ACC112 (cell line): Measurements from ENCODE around the gene KBTBD4.

Experiments used
- H2AFZ ChIP-seq: fragments of 200-600 bp; sonication (generic); one replicate; pipeline ENCODE4 v1.6.0; 2017; ENCODE audit warnings: antibody characterized with exemption, low read length; ENCODE audit not compliant: unreplicated experiment
- H3K27ac ChIP-seq: fragments of 200-600 bp; sonication (generic); 2 replicates; pipeline ENCODE4 v1.5.1; 2014; ENCODE audit warnings: low read depth, mild to moderate bottlenecking, antibody characterized with exemption, low read length, moderate library complexity
- H3K27me3 ChIP-seq: fragments of 200-600 bp; sonication (generic); 2 replicates; pipeline ENCODE4 v1.6.1; 2014; ENCODE audit warnings: mild to moderate bottlenecking, antibody characterized with exemption, low read length, moderate library complexity, mixed read lengths; ENCODE audit not compliant: insufficient read depth
- H3K36me3 ChIP-seq: fragments of 200-600 bp; sonication (generic); 2 replicates; pipeline ENCODE4 v1.6.1; 2016; ENCODE audit warnings: mild to moderate bottlenecking, antibody characterized with exemption, low read length, moderate library complexity, mixed read lengths; ENCODE audit not compliant: insufficient read depth
- H3K4me1 ChIP-seq: fragments of 200-600 bp; sonication (generic); one replicate; pipeline ENCODE4 v1.6.1; 2016; ENCODE audit warnings: low read length, mixed read lengths; ENCODE audit not compliant: insufficient read depth, unreplicated experiment, control insufficient read depth
- H3K4me3 ChIP-seq: fragments of 200-600 bp; sonication (generic); 2 replicates; pipeline ENCODE4 v1.5.1; 2014; ENCODE audit warnings: mild to moderate bottlenecking, low read depth, low read length
- H3K79me2 ChIP-seq: fragments of 200-600 bp; sonication (generic); one replicate; pipeline ENCODE4 v1.6.0; 2016; ENCODE audit warnings: low read length; ENCODE audit not compliant: control insufficient read depth, unreplicated experiment, insufficient read depth

Gene KBTBD4

DNA sequence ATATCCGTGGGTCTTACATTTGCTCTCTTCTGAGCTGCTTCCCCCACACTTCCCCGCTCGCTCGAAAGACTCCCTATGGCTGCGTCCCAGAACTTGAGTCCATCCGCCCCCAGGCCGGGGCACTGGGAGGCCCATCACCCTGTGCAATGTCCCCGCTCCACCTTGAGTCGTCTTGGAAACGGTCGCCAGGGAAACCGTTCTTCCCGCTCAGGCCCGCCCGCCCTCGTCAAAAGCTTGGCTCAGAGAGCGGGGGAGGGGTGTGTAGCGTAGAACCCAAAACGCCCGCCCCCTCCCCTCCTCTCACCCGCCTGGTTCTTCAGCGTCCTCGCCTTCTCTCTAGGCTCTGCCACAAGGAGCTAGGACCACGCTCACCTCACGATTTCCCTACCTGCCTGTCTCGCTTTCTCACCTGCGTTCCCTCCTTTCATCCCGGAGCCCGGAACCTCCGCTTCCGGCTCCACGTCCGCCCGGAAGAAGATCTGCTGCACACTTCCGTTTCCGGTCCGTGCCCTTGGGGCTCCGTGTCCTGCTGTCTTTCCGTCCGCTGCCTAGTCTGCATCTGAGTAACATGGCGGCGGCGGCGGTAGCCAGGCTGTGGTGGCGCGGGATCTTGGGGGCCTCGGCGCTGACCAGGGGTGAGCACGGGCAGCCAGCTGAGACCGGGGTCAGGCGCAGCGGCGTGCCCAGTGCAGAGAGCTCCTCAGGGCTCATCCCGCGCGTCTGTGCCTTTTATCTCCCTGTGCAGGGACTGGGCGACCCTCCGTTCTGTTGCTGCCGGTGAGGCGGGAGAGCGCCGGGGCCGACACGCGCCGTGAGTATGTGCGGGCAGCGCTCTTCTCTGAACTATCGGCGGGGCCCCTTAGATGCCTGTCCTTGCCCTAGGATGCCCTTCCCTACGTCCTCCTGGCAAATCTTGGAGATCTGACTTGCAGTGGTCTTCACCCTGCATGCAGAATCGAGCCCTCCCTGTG, at the start of gene KBTBD4, which contains the start of gene NDUFS3:
TSS of gene KBTBD4 (minus strand) at position 447 of the 971 bp plus-strand sequence. CDS start at position 428, 19 bp downstream.
TSS of gene NDUFS3 (plus strand) at position 551 of the 971 bp plus-strand sequence. CDS start at position 569, 18 bp downstream.
- peak within 1 kb of the TSS; percentile 73 for H3K27ac ChIP-seq
- peak within 1 kb of the TSS; percentile 43 for H2AFZ ChIP-seq
- no peaks in the 10 kb centered on the region for H3K27me3 ChIP-seq
- peaks cover 18% of the 10 kb centered on the region for H3K4me1 ChIP-seq
- peaks cover 12% of the 10 kb centered on the region; the same call in 1 of the 2 replicates for H3K36me3 ChIP-seq
- H3K79me2 ChIP-seq: peaks cover 40% of the 10 kb centered on the region
- H3K4me3 ChIP-seq: peak within 1 kb of the TSS; percentile 89

DNA sequence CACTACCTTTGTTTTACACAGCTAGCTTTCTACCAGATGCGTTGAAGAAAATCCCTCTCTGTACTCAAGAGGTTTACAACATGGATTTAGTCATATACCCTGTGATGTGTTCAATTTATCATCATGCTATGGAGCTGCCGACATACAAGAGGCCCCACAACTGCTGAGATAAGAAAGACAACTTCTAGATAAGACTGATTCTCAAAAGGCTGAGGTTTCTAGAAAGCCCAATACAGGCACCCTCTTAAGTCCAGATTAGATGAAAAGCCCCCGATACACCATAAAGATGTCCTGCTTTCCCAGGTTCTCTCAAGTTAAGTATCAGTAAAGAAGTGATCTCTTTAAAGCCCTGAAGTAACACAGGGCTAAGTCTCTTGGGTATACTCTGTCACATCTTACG, 49.3 kb upstream of the KBTBD4 start:
- H2AFZ ChIP-seq: no peak overlapping the region
- H3K4me1 ChIP-seq: no peaks in the 10 kb centered on the region
- no peaks in the 10 kb centered on the region for H3K79me2 ChIP-seq
- H3K36me3 ChIP-seq: peaks cover 34% of the 10 kb centered on the region
- no peaks in the 10 kb centered on the region for H3K27me3 ChIP-seq
- no peak overlapping the region for H3K27ac ChIP-seq
- no peak overlapping the region for H3K4me3 ChIP-seq

DNA sequence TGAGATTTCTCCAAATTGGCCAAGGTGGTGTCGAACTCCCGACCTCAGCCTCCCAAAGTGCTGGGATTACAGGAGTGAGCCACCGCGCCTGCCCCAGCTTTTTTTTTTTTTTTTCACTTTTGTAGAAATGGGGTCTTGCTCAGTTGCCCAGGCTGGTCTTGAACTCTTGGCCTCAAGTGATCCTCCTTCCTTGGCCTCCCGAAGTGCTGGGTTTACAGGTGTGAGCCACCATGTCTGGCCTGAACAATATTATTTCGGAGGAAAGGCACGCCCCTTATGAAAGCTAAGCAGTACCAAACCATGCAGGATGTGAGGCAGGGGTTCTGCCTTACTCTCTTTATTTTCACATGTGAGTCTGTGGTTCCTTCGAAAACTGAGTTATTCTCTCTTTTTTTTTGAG, 47.5 kb upstream of the KBTBD4 start:
- no peak overlapping the region for H3K27ac ChIP-seq
- peaks cover 28% of the 10 kb centered on the region for H3K36me3 ChIP-seq
- no peak overlapping the region for H2AFZ ChIP-seq
- no peaks in the 10 kb centered on the region for H3K4me1 ChIP-seq
- no peak overlapping the region for H3K4me3 ChIP-seq
- H3K27me3 ChIP-seq: no peaks in the 10 kb centered on the region
- no peaks in the 10 kb centered on the region for H3K79me2 ChIP-seq

DNA sequence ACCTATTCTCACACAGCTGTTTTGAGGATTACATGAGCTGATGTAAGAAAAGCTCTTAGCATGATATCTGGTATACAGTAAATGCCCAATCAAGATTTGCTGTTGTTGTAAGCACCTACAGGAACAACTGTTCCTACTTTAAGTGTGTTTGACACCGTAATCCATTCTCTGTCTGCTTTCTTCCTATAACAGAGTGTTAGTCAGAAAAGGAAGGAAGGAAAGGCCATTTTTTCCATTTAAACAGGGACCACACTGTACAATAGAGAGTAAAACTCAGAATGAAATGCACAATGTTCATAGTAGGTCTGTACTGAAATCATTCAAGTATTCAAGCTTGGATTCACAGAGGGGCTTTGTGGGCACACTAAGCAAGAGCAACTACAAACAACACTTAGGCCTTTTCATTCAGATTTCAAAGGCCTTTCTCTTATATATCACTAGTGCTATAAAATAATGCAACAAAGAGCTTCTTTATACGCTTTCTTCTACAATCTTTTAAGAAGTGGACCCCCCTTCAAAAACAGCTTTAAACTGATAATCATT, 42.1 kb upstream of the KBTBD4 start:
- no peak overlapping the region for H3K27ac ChIP-seq
- no peaks in the 10 kb centered on the region for H3K27me3 ChIP-seq
- peaks cover 5% of the 10 kb centered on the region for H3K4me1 ChIP-seq
- H3K36me3 ChIP-seq: peaks cover 20% of the 10 kb centered on the region
- no peak overlapping the region for H2AFZ ChIP-seq
- H3K4me3 ChIP-seq: no peak overlapping the region
- no peaks in the 10 kb centered on the region for H3K79me2 ChIP-seq

DNA sequence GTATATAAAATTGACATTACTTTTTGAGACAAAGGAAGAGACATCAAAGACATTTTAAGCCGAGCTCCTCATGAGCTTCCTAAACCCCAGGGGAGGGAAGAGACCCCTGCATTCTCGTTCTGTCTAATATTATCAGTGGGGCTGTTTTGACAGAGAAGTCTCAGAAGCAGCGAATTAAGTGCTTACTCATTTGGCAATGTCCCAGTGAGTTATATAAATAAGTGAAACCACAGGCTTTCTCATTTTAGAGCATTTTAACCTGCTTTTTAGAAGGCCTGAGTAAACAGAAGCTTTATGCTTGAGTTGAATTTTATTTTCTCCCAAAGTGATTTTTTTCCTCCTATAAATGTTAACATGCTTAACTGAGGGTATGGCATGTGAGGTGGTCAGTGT, 38.6 kb upstream of the KBTBD4 start:
- H2AFZ ChIP-seq: no peak overlapping the region
- H3K36me3 ChIP-seq: peaks cover 16% of the 10 kb centered on the region; the same call in 1 of the 2 replicates
- no peaks in the 10 kb centered on the region for H3K79me2 ChIP-seq
- H3K4me1 ChIP-seq: peaks cover 5% of the 10 kb centered on the region
- no peak overlapping the region for H3K4me3 ChIP-seq
- no peak overlapping the region for H3K27ac ChIP-seq
- no peaks in the 10 kb centered on the region for H3K27me3 ChIP-seq

DNA sequence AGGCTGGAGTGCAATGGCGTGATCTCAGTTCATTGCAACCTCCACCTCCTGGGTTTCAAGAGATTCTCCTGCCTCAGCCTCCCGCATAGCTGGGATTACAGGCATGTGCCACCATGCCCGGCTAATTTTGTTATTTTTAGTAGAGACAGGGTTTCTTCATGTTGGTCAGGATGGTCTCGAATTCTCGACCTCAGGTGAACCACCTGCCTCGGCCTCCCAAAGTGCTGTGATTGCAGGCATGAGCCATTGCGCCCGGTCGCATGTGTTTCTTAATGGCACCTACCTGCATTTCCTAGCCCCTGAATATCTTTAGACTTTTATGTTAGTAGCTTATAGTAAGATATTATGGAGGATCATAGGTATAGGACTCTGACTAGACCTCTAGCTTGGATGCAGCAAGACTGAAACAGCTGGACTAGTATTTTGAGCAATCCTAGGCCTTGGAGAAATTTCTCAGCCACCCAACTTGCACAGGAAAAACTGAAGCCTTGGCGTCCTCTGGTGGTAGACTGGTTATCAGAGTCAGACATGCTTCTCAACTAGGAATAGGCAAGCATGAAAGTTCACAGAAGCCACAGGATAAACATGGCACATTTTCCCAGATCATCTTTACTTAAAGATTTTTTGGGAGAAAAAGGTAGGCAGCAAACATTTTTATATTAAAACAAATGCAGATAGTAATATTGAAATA, 38.1 kb upstream of the KBTBD4 start:
- Histone ChIP-seq H3K27me3 (no peaks in the 10 kb centered on the region), H2AFZ (no peak overlapping the region), H3K36me3 (peaks cover 14% of the 10 kb centered on the region; the same call in 1 of the 2 replicates), H3K4me1 (peaks cover 5% of the 10 kb centered on the region), H3K4me3 (no peak overlapping the region), H3K79me2 (no peaks in the 10 kb centered on the region), H3K27ac (no peak overlapping the region)

DNA sequence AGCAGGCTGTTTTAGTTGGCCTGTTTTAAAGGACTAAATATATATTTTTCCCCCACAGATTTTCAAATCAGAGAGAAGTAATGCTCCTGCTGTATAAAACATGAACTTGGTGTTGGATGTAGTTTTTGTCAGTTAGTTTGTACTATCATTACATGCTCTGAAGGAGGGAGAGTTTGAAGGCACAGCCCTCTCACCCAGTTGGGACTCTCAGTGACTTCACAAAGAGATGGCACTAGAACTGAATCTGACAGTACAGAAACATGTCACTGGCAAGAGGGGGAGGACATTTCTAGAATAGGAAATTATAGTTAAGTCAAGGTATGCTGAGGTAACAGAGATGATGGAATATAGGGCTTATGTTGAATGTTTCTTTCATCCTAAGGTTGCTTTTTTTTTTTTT, 36.5 kb upstream of the KBTBD4 start:
- H3K79me2 ChIP-seq: no peaks in the 10 kb centered on the region
- no peak overlapping the region for H2AFZ ChIP-seq
- no peaks in the 10 kb centered on the region for H3K27me3 ChIP-seq
- 0 out of 2 replicates have a peak, but pooled peaks cover 6% of the 10 kb centered on the region for H3K36me3 ChIP-seq
- no peak overlapping the region for H3K27ac ChIP-seq
- peaks cover 5% of the 10 kb centered on the region for H3K4me1 ChIP-seq
- no peak overlapping the region for H3K4me3 ChIP-seq

DNA sequence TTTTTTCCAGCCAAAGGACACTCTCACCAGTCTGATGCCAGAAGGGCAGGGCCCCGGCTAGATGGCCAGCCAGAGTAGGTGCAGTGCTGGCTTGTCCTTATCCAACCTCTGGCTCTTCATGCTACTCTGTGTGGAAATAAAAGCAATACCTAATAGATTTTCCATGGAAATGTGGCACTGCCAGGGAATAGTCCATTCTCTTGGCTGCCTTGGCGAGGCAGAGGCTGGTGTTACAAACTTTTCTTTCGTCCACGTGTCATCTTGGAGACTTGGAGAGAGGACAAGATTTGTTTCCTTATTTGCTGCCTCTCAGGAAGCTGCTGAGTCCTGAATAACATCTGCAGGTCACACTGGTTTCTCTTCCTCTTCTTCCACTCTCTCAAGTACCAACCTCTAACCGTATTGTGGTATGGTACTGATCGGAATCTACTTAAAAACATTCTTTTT, 32.6 kb upstream of the KBTBD4 start:
- H2AFZ ChIP-seq: no peak overlapping the region
- no peak overlapping the region for H3K27ac ChIP-seq
- H3K4me1 ChIP-seq: peaks cover 20% of the 10 kb centered on the region
- no peak overlapping the region for H3K4me3 ChIP-seq
- H3K27me3 ChIP-seq: no peaks in the 10 kb centered on the region
- H3K79me2 ChIP-seq: no peaks in the 10 kb centered on the region
- H3K36me3 ChIP-seq: no peaks in the 10 kb centered on the region

DNA sequence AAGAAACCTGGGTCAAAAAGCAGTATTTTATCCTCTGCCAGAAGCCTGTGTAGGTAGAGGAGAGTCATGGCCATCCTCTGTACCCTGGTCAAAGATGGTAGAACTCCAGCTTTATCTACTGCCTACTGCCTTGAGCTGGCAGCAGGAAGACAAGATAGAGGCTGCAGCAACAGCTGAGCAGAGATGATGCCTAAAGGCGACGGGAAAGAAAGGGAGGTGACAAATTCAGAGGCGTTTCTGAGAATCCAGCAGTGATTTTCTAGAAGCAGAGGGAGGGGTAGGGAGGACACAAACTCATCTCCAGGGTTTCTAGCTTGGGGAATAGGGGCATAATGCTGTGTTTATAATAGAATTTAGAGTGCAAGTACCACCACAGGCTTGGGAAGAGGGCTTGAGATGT, 30.9 kb upstream of the KBTBD4 start:
- H3K27ac ChIP-seq: no peak overlapping the region
- peaks cover 23% of the 10 kb centered on the region for H3K4me1 ChIP-seq
- no peaks in the 10 kb centered on the region for H3K36me3 ChIP-seq
- no peaks in the 10 kb centered on the region for H3K79me2 ChIP-seq
- H3K4me3 ChIP-seq: no peak overlapping the region
- no peaks in the 10 kb centered on the region for H3K27me3 ChIP-seq
- H2AFZ ChIP-seq: no peak overlapping the region

DNA sequence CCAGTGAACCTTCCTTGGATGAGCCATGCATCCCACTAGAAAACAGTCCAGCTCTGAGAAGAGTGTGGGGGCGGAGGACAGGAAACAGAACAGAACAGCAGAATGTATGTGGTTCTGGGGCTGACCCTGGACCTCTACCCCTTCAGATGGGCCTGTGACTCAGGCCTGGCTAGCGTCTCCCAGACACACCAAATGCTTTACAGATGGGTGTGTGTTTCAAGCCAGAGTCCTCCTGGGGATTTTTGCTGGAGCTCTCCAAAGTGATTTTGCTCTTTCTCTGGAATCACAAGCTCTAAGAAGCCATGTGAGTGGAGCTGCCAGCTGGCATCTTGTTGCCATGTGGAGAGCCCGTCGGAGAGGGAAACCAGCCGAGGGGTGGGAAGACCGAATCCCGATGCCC, 28.6 kb upstream of the KBTBD4 start:
- Histone ChIP-seq H3K4me1 (peaks cover 23% of the 10 kb centered on the region), H2AFZ (no peak overlapping the region), H3K4me3 (peak overlapping the region; percentile 35), H3K27me3 (no peaks in the 10 kb centered on the region), H3K27ac (peak overlapping the region; percentile 48), H3K36me3 (no peaks in the 10 kb centered on the region), H3K79me2 (no peaks in the 10 kb centered on the region)
